Esophagus squamous epithelium (tissue), 5 donors: ENCODE data around the gene PCSK5. TPM values are rescaled to one million over a fixed set of nuclear protein-coding genes. Genes with fewer than 3 reads are reported as not detected.

Experiments used
- DNase-seq: peaks from one replicate; lab custom pipeline; 2025; lab: John Stamatoyannopoulos, UW
- H3K27ac ChIP-seq, 4 donors: fragments of 200-600 bp; sonication (generic); one replicate each; pipeline ENCODE4 v1.5.1; 2016 to 2019; ENCODE audit warnings: mild to moderate bottlenecking in 1 of 4
- H3K27me3 ChIP-seq, 4 donors: fragments of 200-600 bp; sonication (generic); 1 replicate in 3 of 4; 2 replicates in 1 of 4; pipeline versions ENCODE4 v1.5.1 to v1.6.0; 2017 to 2021; ENCODE audit warnings: antibody characterized with exemption in 1 of 4
- H3K36me3 ChIP-seq, 3 donors: fragments of 200-600 bp; sonication (generic); one replicate each; pipeline ENCODE4 v1.5.1; 2016 to 2019
- H3K4me1 ChIP-seq, 3 donors: fragments of 200-600 bp; sonication (generic); one replicate each; pipeline ENCODE4 v1.5.1; 2017 to 2019
- H3K4me3 ChIP-seq, 4 donors: fragments of 200-600 bp; sonication (generic); 1 replicate in 3 of 4; 2 replicates in 1 of 4; pipeline ENCODE4 v1.5.1; 2016 to 2019; ENCODE audit warnings: mild to moderate bottlenecking in 2 of 4, moderate library complexity in 1 of 4
- H3K9me3 ChIP-seq, 3 donors: fragments of 200-600 bp; sonication (generic); one replicate each; pipeline ENCODE4 v1.5.1; 2016 to 2019
- POLR2A ChIP-seq, 4 donors: fragments of 450-650 bp; IDR thresholded peaks; one replicate each; pipeline ENCODE4 v1.6.1; 2017; ENCODE audit warnings: antibody characterized with exemption in 4 of 4, mild to moderate bottlenecking in 4 of 4, moderate library complexity in 3 of 4
- WGBS, 2 donors: methylation state at CpG; one replicate each; pipeline ENCODE4 v1.1.5; 2018; 5-methylcytosine and 5-hydroxymethylcytosine counted together
- intact Hi-C: fragments of 100-400 bp; cut with DNase I; formaldehyde crosslinking; loops from one replicate; pipeline ENCODE4 v1.15.0; 2022
- total RNA-seq, 4 donors: library from RNA; depleted of rRNA; stranded (reverse); fragments of >200 nt; gene quantifications; one replicate each; pipeline ENCODE4 v1.1.0, GENCODE V29; 2016
- TF ChIP-seq, protein P1 (sequence below), 6 experiments: fragments of 450-650 bp in 4 of 6; fragments of 200-600 bp in 2 of 6; sonication (generic) in 2 of 6; IDR thresholded peaks; one replicate each; pipeline ENCODE4 v1.5.1; 2016 to 2019; ENCODE audit warnings: antibody characterized with exemption in 6 of 6, mild to moderate bottlenecking in 4 of 6, moderate library complexity in 4 of 6
- donor health status: DM: yes; HTN: yes; CAD: no.

The PCSK5 gene
- total RNA-seq, 4 donors from 2014 or later = 8.4 to 33.8 (median 24.2) TPM

DNA sequence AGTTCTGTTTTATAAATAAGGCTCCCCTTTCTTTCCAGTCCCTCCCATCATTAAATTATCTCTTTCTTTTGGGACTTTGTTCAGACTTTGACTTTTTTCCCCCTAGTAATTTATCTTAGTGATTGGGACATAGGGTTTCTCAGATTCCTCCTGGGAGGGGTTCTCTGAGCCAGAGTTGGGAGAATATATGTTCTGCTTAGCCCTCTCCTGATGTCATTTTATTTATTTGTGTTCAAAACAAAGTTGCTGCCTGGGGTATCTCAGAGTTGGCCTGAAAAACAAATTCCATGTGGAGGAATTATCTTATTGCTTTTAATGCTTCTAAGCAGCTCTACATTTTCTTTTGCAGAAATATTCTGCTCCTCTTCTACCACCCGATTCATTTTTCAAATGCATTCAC is 211.0 kb downstream of the PCSK5 start:
- Histone ChIP-seq H3K27me3 (no peaks in the 10 kb centered on the region), H3K4me1 (peaks cover 0 to 21% (median 5%) of the 10 kb centered on the region in 3 donors), H3K4me3 (no peak overlapping the region), H3K36me3 (peaks cover 0 to 39% (median 0%) of the 10 kb centered on the region in 3 donors), H3K9me3 (no peaks in the 10 kb centered on the region), H3K27ac (no peak overlapping the region)
- 88 to 95% methylated on average over 1 of the region's 1 CpG for WGBS, 2 donors
- intact Hi-C loops = no loop called here
- DNase-seq = no peak
- TF ChIP-seq, protein P1, sequence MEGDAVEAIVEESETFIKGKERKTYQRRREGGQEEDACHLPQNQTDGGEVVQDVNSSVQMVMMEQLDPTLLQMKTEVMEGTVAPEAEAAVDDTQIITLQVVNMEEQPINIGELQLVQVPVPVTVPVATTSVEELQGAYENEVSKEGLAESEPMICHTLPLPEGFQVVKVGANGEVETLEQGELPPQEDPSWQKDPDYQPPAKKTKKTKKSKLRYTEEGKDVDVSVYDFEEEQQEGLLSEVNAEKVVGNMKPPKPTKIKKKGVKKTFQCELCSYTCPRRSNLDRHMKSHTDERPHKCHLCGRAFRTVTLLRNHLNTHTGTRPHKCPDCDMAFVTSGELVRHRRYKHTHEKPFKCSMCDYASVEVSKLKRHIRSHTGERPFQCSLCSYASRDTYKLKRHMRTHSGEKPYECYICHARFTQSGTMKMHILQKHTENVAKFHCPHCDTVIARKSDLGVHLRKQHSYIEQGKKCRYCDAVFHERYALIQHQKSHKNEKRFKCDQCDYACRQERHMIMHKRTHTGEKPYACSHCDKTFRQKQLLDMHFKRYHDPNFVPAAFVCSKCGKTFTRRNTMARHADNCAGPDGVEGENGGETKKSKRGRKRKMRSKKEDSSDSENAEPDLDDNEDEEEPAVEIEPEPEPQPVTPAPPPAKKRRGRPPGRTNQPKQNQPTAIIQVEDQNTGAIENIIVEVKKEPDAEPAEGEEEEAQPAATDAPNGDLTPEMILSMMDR (IDR thresholded peaks at IDR 0.05) = no peak
- no peak for TF ChIP-seq POLR2A (IDR thresholded peaks at IDR 0.05)

DNA sequence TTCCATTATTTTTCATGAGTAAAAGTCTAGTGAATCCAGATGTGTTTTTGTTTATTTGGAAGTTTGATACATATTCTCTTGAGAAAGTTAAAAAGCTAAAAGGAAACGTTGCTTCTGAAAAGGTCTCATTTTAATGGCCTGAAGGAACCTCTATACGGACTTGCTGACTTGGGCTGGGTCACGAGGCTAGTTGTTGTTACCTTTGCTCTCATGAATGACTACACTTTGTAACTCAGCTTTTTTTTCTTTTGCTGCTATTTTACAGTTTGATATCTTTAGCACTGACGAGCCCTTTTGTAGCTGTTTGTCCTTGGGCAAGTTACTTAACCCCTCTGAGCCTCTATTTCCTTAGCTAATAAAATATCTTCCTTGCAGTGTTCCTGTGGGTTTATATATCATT is 211.5 kb downstream of the PCSK5 start:
- no peaks in the 10 kb centered on the region for H3K27me3 ChIP-seq
- H3K27ac ChIP-seq = no peak overlapping the region
- TF ChIP-seq POLR2A (IDR thresholded peaks at IDR 0.05) = no peak
- TF ChIP-seq, protein P1 (IDR thresholded peaks at IDR 0.05) = no peak
- no peak for DNase-seq
- 22 to 66% methylated on average over 4 of the region's 4 CpGs for WGBS, 2 donors
- H3K4me3 ChIP-seq = no peak overlapping the region
- H3K9me3 ChIP-seq = no peaks in the 10 kb centered on the region
- peaks cover 0 to 34% (median 0%) of the 10 kb centered on the region in 3 donors for H3K36me3 ChIP-seq
- peaks cover 0 to 22% (median 5%) of the 10 kb centered on the region in 3 donors for H3K4me1 ChIP-seq
- intact Hi-C loops = no loop called here

DNA sequence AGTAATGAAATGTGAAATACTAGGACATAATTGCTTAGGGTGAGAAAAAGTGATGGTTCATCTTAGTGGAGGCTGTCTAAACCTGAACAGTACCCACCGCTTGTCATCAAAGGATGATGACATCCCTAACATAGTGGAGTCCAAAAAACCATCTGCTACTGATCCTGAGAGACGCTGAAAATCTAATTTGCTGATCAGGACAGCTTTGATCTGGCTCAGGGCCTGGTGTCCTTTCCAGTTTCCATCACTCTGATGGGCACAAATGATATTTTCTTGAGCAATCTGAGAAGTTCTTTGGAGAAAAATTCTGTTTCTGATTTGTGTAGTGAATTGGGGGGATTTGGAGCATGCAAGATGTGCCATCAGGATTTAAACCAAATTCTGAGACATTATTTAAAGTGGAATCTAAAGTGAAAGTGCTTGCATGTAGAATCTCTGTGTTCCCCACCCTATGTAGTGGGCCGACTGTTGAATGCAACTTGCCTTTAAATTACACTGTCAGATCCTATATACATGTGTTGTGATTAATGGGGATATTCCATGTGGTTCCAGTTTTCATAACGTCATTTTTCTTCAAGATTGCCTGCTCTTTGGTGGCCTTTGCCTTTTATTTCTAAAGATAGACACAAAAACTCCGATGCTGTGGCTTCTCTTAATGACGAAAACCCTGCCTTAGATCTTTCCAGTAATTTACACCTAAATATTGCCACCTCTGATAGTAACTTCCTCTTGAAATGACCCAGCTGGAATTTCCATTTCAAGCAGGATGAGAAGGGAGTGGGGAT is 213.2 kb downstream of the PCSK5 start:
- Histone ChIP-seq H3K4me3 (no peak overlapping the region), H3K27me3 (no peaks in the 10 kb centered on the region), H3K36me3 (peaks cover 0 to 35% (median 0%) of the 10 kb centered on the region in 3 donors), H3K27ac (no peak overlapping the region), H3K4me1 (peaks cover 0 to 19% (median 7%) of the 10 kb centered on the region in 3 donors), H3K9me3 (no peaks in the 10 kb centered on the region)
- DNase-seq = no peak
- 67 to 77% methylated on average over 6 of the region's 6 CpGs for WGBS, 2 donors
- TF ChIP-seq, protein P1 (IDR thresholded peaks at IDR 0.05) = no peak
- no peak for TF ChIP-seq POLR2A (IDR thresholded peaks at IDR 0.05)
- intact Hi-C loops = no loop called here

DNA sequence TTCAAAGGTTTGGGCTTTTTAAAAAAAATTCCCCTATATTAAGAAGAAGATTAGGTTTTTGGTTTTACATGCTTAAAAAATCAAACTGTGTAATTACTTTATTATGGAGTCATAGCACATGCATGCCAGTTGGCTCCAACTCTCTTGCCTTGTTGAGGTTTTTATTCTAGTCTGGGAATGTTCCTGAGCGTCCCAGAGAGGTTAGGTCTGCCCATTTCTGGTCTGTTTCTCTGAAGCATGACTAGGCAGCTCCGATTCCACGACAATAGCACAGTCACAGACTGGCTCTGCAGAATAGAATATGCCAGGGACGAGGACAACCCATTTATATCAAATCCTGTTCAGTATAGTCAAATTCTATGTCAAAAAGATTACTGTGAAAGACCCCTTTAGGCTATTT is 217.0 kb downstream of the PCSK5 start:
- intact Hi-C loops = no loop called here
- H3K36me3 ChIP-seq = peaks cover 0 to 26% (median 0%) of the 10 kb centered on the region in 3 donors
- TF ChIP-seq, protein P1 (IDR thresholded peaks at IDR 0.05) = no peak
- TF ChIP-seq POLR2A (IDR thresholded peaks at IDR 0.05) = no peak
- DNase-seq = no peak
- 59 to 68% methylated on average over 4 of the region's 4 CpGs for WGBS, 2 donors
- no peaks in the 10 kb centered on the region for H3K27me3 ChIP-seq
- no peaks in the 10 kb centered on the region for H3K9me3 ChIP-seq
- peaks cover 0 to 34% (median 7%) of the 10 kb centered on the region in 3 donors for H3K4me1 ChIP-seq
- no peak overlapping the region for H3K4me3 ChIP-seq
- peak overlapping the region in 2 of 4 donors; percentile 23 to 51 for H3K27ac ChIP-seq

DNA sequence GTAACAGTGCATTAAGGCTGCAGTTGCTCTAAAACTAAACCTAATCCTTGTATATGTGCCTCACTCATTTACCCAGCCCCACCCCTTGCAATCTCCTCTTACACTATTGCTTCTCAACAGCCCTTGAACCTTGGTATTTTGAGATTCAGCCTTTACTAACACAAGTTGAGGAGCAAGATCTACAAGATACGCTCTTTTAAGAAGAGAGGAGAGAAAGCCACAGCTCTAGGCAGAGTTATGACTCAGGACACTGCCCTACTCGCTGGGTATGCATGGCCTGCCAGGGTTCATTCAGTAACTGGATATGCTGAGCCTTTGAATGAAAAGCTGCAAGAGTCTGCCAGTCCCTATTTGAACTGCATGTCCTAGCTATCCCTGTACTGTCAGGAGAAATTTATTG is 219.5 kb downstream of the PCSK5 start:
- Histone ChIP-seq H3K27ac (peak overlapping the region in 3 of 4 donors; percentile 20 to 56 (median 53)), H3K4me3 (no peak overlapping the region), H3K27me3 (no peaks in the 10 kb centered on the region), H3K9me3 (no peaks in the 10 kb centered on the region), H3K36me3 (peaks cover 0 to 21% (median 0%) of the 10 kb centered on the region in 3 donors), H3K4me1 (peaks cover 0 to 40% (median 7%) of the 10 kb centered on the region in 3 donors)
- intact Hi-C loops = no loop called here
- no peak for DNase-seq
- WGBS, 2 donors = 23 to 44% methylated on average over 1 to 2 of the region's 2 CpGs
- TF ChIP-seq, protein P1 (IDR thresholded peaks at IDR 0.05) = no peak
- TF ChIP-seq POLR2A (IDR thresholded peaks at IDR 0.05) = no peak
